Fibroblast of lung (primary cell): ENCODE results near the gene NEK10. TPM values are rescaled to one million over a fixed set of nuclear protein-coding genes. Genes with fewer than 3 reads are reported as not detected.
A peak's percentile ranks its signal among the peaks of the same experiment; 100 is the strongest.

ENCODE experiments used
- DNase-seq, 2 donors: peaks; one replicate each; pipeline versions ENCODE4 v3.0.0 to v3.0.0-alpha.2; 2010; ENCODE audit warnings: low read depth in 2 of 2
- H2AFZ ChIP-seq: 2 replicates; pipeline ENCODE4 v1.5.1; 2012; ENCODE audit warnings: low read length, control low read depth, inconsistent platforms
- H3K27ac ChIP-seq: 2 replicates; pipeline ENCODE4 v1.5.1; 2011; ENCODE audit warnings: low read length, control low read depth; ENCODE audit not compliant: insufficient read depth
- H3K27me3 ChIP-seq: 2 replicates; pipeline ENCODE4 v1.5.1; 2011; ENCODE audit warnings: mild to moderate bottlenecking, low read length; ENCODE audit not compliant: control insufficient read depth, insufficient read depth
- H3K36me3 ChIP-seq: 2 replicates; pipeline ENCODE4 v1.5.1; 2011; ENCODE audit warnings: low read length; ENCODE audit not compliant: control insufficient read depth, insufficient read depth
- H3K4me1 ChIP-seq: 2 replicates; pipeline ENCODE4 v1.5.1; 2011; ENCODE audit warnings: low read length; ENCODE audit not compliant: control insufficient read depth, insufficient read depth; ENCODE audit errors: extremely low read depth
- H3K4me2 ChIP-seq: 2 replicates; pipeline ENCODE4 v1.5.1; 2011; ENCODE audit warnings: low read length, control low read depth; ENCODE audit not compliant: insufficient read depth; ENCODE audit errors: extremely low read depth
- H3K4me3 ChIP-seq, 4 experiments: fragments of 200-600 bp in 1 of 4; sonication (generic) in 1 of 4; replicated peaks in 1 of 4; 2 replicates each; pipeline ENCODE4 v1.5.1; 2011 to 2016; ENCODE audit warnings: low read length in 4 of 4, low read depth in 3 of 4, mild to moderate bottlenecking in 3 of 4, control low read depth in 2 of 4, inconsistent platforms in 1 of 4, mixed read lengths in 1 of 4; ENCODE audit not compliant: insufficient read depth in 1 of 4; ENCODE audit errors: control extremely low read depth in 1 of 4
- H3K79me2 ChIP-seq: 2 replicates; pipeline ENCODE4 v1.5.1; 2012; ENCODE audit warnings: mild to moderate bottlenecking, low read length, inconsistent platforms; ENCODE audit not compliant: control insufficient read depth, insufficient read depth
- H3K9ac ChIP-seq: 2 replicates; pipeline ENCODE4 v1.5.1; 2011; ENCODE audit warnings: mild to moderate bottlenecking, low read length, control low read depth; ENCODE audit not compliant: insufficient read depth
- H3K9me3 ChIP-seq: 2 replicates; pipeline ENCODE4 v1.5.1; 2012; ENCODE audit warnings: low read depth, low read length; ENCODE audit not compliant: control insufficient read depth, insufficient read depth
- H4K20me1 ChIP-seq: 2 replicates; pipeline ENCODE4 v1.5.1; 2011; ENCODE audit warnings: low read length; ENCODE audit not compliant: control insufficient read depth, insufficient read depth; ENCODE audit errors: extremely low read depth
- EZH2 ChIP-seq: IDR thresholded peaks from 2 replicates; pipeline ENCODE4 v1.5.1; 2012; ENCODE audit warnings: low read length, control low read depth, mild to moderate bottlenecking; ENCODE audit errors: missing control alignments
- polyA plus RNA-seq, 2 donors: library from polyadenylated mRNA; depleted of rRNA in 1 of 2; stranded (reverse) in 1 of 2; unstranded in 1 of 2; fragments of >200 nt; gene quantifications; 2 replicates each; pipeline ENCODE4 v1.2.1, GENCODE V29; 2011 to 2012; ENCODE audit warnings: missing spikeins in 1 of 2
- total RNA-seq: library from RNA; depleted of rRNA; stranded (reverse); fragments of >200 nt; gene quantifications from 2 replicates; pipeline ENCODE4 v1.2.1, GENCODE V29; 2014
- TF ChIP-seq, protein P1 (sequence below), 2 donors: IDR thresholded peaks in 1 of 2; conservative IDR thresholded peaks in 1 of 2; 1 replicate in 1 of 2; 2 replicates in 1 of 2; pipeline ENCODE4 v1.5.1; 2011 to 2012; ENCODE audit warnings: low read length in 2 of 2, control low read depth in 1 of 2, inconsistent platforms in 1 of 2, low read depth in 1 of 2, mild to moderate bottlenecking in 1 of 2

Gene NEK10
- total and polyA plus RNA-seq, 2 donors (not counting 1 experiment from before 2014, with no cell fraction given): 1.4 to 23.0 TPM

DNA sequence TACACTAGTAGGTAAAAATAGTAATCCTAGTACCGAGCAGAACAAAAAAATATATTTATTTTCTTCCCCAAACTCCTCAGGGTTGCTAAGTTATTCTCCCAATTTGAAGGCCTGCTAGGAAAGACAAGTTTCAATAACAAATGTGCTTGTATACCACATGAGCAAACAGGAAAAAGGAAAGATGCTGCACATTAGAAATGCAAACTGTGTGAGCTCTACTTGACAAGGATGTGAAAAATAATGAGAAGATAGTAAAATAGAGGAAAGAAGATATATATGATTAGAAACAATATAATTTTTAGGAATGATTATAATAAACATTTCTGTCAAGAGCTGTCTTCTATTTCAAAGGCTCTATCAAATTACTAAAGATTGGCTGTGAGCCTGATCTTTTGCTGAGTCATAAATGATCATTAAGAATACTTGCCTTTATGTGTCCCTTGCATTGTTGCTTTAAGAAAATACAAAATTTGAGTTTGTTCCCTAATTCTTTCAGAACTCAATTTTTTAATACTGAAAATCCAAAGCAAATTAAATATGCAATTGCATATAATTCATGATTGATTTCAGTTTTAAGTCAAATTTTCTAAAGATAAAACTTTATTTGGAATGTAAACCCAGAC lies 174.2 kb downstream of the NEK10 start:
- no peak overlapping the region for H3K4me3 ChIP-seq
- H3K27ac ChIP-seq: no peak overlapping the region
- H3K9ac ChIP-seq: no peak overlapping the region
- no peaks in the 10 kb centered on the region for H4K20me1 ChIP-seq
- no peaks in the 10 kb centered on the region for H3K4me1 ChIP-seq
- H2AFZ ChIP-seq: no peak overlapping the region
- H3K36me3 ChIP-seq: no peaks in the 10 kb centered on the region
- DNase-seq: peak; percentile 46 to 47
- H3K79me2 ChIP-seq: no peaks in the 10 kb centered on the region
- no peaks in the 10 kb centered on the region for H3K27me3 ChIP-seq
- no peak overlapping the region for H3K4me2 ChIP-seq
- TF ChIP-seq, protein P1, sequence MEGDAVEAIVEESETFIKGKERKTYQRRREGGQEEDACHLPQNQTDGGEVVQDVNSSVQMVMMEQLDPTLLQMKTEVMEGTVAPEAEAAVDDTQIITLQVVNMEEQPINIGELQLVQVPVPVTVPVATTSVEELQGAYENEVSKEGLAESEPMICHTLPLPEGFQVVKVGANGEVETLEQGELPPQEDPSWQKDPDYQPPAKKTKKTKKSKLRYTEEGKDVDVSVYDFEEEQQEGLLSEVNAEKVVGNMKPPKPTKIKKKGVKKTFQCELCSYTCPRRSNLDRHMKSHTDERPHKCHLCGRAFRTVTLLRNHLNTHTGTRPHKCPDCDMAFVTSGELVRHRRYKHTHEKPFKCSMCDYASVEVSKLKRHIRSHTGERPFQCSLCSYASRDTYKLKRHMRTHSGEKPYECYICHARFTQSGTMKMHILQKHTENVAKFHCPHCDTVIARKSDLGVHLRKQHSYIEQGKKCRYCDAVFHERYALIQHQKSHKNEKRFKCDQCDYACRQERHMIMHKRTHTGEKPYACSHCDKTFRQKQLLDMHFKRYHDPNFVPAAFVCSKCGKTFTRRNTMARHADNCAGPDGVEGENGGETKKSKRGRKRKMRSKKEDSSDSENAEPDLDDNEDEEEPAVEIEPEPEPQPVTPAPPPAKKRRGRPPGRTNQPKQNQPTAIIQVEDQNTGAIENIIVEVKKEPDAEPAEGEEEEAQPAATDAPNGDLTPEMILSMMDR (conservative IDR thresholded peaks at IDR 0.05 in 1 of 2, IDR thresholded peaks at IDR 0.05 in 1 of 2; ENCODE audit: low read depth in 1 of 2, low read length in 2 of 2): no peak
- TF ChIP-seq EZH2: no peak
- no peaks in the 10 kb centered on the region for H3K9me3 ChIP-seq

DNA sequence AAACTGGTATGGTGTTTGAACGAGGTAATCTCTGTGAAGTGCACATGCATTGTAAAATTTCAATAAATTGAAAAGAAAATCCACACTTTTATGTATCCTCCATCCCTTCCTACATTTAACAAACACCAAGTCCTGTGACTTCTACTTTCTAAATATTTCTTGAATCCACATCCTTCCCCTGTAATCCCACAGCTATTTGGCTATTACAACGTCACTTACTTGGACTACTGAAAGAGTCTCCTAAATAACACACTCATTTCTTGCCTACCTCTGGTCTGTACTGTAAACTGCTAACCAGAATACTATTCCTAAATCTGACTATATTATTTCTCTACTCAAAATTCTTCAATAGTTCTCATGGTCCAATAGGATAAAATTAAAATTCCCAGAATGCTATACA lies 176.1 kb downstream of the NEK10 start:
- TF ChIP-seq EZH2: no peak
- TF ChIP-seq, protein P1 (conservative IDR thresholded peaks at IDR 0.05 in 1 of 2, IDR thresholded peaks at IDR 0.05 in 1 of 2; ENCODE audit: low read depth in 1 of 2, low read length in 2 of 2): no peak

DNA sequence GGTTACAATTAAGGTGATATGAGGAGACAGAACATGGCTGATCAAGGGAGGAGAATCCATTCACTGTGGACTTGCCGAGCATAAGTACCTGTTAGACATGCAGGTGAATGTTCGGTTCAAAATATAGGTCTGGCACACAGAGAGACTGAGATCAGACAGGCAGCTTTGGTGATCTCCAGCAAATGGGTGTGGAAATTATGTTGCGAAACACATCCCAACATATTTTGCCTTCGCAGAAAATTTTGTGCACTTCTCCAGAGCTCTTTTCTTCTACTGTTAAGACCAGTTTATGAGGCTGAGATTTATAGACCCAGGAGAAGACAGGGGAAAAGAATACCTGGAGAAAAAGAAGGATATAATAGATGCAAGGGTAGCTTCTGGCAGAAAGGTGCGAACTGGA lies 183.2 kb downstream of the NEK10 start:
- no peaks in the 10 kb centered on the region for H3K79me2 ChIP-seq
- no peak for TF ChIP-seq EZH2
- TF ChIP-seq, protein P1 (conservative IDR thresholded peaks at IDR 0.05 in 1 of 2, IDR thresholded peaks at IDR 0.05 in 1 of 2; ENCODE audit: low read depth in 1 of 2, low read length in 2 of 2): no peak
- H3K27ac ChIP-seq: no peak overlapping the region
- H4K20me1 ChIP-seq: no peaks in the 10 kb centered on the region
- H3K4me1 ChIP-seq: no peaks in the 10 kb centered on the region
- H3K9me3 ChIP-seq: no peaks in the 10 kb centered on the region
- no peak overlapping the region for H3K4me2 ChIP-seq
- no peak overlapping the region for H3K9ac ChIP-seq
- H3K4me3 ChIP-seq: no peak overlapping the region
- no peaks in the 10 kb centered on the region for H3K27me3 ChIP-seq
- H2AFZ ChIP-seq: no peak overlapping the region
- H3K36me3 ChIP-seq: no peaks in the 10 kb centered on the region
- no peak for DNase-seq

More for the DNA sequence above, 176.1 kb downstream of the NEK10 start:
- no peaks in the 10 kb centered on the region for H3K9me3 ChIP-seq
- H3K27ac ChIP-seq: no peak overlapping the region
- DNase-seq: peak in 1 of 2 donors; percentile 59
- no peak overlapping the region for H3K4me2 ChIP-seq
- no peaks in the 10 kb centered on the region for H3K4me1 ChIP-seq
- no peaks in the 10 kb centered on the region for H3K79me2 ChIP-seq
- no peak overlapping the region for H2AFZ ChIP-seq
- H3K4me3 ChIP-seq: no peak overlapping the region
- no peak overlapping the region for H3K9ac ChIP-seq
- no peaks in the 10 kb centered on the region for H4K20me1 ChIP-seq
- no peaks in the 10 kb centered on the region for H3K36me3 ChIP-seq
- no peaks in the 10 kb centered on the region for H3K27me3 ChIP-seq
